Activated effector memory CD4-positive, alpha-beta T cell treated with Interleukin-2 at 50 U/mL for 16 hours (primary cell): ENCODE measurements around the gene ALKBH6.
"Not testable (repeated sequence)": the region's sequence is repeated elsewhere in the genome, so short reads cannot be mapped to it uniquely, and the experiment has no call there.

ENCODE experiments used
- DNase-seq: peaks from one replicate; pipeline ENCODE4 v3.0.0-alpha.2; 2020

Gene ALKBH6

GRCh38 chr19:36014012-36014924 lies at the start of gene ALKBH6:
Gene ALKBH6 (minus strand): TSS chr19:36014213. CDS start chr19:36013397, 816 bp downstream.
- peak; percentile 99 for DNase-seq

DNA sequence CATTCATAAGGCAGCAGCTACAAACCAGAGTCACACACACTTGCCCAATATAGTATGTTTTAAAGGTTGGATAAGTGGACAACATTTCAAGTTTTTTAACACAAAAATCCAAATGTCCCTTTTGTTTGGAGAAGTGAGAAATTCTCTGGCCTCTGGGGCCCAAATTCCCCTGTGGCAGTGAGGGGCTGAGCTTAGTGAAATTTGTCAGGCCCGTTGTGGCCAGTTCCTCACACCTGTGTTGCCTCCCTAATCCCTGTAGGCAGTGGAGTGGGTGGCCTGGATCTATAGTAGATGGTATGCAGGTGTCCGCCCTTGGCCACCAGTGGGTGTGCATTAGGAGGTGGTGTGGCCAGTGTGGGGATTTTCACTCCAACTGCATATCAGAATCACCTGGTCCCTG lies 47.4 kb upstream of the ALKBH6 start:
- DNase-seq: no peak

DNA sequence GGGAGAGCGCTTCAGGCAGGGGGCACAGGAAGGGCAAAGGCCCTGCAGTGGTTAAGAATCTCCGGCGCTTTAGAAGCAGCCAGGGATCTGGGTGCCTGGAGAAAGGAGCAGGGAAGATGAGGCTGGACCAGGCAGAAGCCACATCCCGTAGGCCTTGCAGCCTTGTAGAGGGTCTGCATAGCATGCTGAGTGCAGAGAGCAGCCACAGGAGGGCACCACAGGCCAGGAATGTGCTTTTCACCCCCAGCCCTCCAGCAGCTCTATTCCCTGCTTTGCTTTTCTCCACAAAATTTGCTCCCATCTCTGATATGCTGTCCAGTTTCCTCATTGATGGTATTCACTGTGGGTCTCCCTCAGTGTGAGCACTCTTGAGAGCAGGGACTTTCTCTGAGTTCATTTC lies 46.4 kb upstream of the ALKBH6 start:
- no peak for DNase-seq

- DNase-seq: no peak
Measured at GRCh38 chr19:36059180-36059910, 45.3 kb upstream of the ALKBH6 start.

DNA sequence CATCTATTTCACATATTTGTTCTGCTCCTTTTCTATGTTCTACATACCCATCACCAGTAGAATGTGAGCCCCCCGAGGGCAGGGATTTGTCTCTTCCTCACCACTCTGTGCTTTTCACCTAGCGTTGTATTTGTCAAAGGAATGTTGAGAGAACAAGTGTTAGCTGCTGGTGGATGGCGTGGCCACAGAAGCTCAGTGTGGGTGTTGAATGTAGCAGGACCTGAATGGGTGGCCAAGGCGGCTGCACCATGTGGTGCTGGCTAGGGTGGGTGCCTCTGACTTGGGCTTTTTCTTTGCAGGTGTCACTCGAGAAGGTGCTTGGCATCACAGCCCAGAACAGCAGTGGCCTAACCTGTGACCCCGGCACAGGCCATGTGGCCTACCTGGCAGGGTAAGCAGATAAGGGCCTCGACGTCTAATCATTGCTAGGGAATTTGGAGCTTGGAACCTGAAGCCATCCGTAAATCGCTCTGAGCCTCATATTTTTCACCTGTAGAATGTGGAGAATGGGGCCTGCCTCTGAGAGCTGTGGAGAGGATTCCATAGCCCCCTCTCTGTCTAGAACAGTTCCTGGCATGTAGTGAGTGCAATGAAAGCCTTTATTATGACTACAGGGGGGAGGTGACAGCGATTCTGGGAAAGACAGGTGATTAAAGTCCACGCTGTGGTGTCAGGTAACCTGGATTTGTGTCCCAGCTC lies 44.6 kb upstream of the ALKBH6 start:
- no peak for DNase-seq

DNA sequence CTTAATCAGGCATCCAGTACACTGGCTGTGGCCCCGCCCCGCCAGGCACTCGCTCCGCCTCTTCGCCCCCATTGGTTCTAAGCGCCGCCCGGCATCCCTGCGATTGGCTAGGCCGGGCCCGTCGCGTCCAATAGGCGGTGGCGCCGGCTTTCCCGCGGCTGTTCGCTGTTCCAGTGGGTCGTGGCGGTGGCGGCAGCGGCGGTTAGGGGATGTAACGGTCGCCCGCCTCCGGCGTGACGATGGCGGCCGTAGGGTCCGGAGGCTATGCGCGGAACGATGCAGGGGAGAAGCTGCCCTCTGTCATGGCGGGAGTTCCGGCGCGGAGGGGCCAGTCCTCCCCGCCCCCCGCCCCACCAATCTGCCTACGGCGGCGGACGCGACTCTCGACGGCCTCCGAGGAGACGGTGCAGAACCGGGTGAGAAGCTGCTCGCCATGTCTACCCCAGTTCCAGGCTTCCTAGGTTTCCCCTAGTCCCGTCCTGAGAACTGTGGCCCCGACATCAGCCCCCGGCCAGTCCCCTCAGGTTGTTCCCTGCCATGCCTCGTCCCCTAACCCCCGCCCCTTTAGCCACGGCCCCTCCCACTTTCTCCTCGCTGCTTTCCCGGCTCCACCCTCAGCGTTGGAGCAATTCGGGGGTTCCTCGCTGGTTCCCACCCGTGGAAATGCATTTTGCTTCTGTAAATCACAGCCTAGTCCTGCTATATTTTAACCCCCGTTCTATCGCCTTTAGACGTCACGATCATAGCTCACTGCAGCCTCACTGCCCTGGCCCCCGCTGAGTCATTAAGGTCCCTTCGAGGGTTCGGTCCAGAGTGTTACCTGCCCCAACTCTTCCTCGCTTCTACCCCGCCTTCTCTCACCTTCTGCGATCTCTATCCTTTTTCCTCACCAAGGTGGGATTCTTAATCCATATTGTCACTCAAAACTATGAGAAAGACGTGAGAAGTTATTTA lies 41.0 kb upstream of the ALKBH6 start, which contains the start of gene WDR62:
WDR62 (plus strand) TSS at position 165 of the 954 bp plus-strand sequence; CDS start at position 240, 75 bp downstream.
- DNase-seq: peak; percentile 90

- DNase-seq: peak; percentile 100
Measured at GRCh38 chr19:36054119-36054732, 40.2 kb upstream of the ALKBH6 start, which contains the start of gene THAP8. Gene THAP8 (minus strand): TSS chr19:36054285. CDS start chr19:36054217, 68 bp downstream.

DNA sequence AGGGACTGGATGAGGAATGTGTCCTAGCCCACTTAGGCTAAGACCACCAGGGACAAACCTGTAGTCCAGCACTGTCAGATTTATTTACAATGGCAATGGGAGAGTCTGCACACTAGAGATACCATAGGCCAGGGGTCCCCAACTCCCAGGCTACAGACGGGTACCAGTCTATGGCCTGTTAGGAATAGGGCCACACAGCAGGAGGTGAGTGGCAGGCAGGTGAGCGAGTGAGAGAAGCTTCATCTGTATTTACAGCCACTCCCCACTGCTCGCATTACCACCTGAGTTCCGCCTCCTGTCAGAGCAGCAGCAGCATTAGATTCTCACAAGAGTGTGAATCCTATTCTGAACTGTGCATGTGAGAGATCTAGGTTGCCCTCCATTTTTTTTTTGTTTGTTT lies 37.6 kb upstream of the ALKBH6 start:
- DNase-seq: no peak

DNA sequence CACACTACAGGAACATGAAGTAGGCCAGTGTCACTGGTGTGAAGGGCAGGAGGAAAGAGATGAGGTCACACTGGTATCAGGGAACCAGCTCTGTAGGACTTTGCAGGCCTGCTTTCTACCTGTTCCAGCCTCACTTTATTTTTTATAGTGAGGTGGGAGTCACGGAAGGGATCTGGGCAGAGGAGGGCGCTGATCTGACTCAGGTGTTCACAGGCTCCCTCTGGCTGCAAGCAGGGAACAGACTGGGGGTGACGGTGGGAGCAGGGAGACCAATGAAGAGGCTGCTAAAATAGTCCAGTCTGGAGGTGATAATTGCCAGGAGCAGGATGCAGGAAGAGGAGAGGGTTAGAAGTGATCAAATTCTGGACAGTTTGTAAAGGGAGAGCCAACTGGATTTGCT lies 37.2 kb upstream of the ALKBH6 start:
- DNase-seq: no peak

DNA sequence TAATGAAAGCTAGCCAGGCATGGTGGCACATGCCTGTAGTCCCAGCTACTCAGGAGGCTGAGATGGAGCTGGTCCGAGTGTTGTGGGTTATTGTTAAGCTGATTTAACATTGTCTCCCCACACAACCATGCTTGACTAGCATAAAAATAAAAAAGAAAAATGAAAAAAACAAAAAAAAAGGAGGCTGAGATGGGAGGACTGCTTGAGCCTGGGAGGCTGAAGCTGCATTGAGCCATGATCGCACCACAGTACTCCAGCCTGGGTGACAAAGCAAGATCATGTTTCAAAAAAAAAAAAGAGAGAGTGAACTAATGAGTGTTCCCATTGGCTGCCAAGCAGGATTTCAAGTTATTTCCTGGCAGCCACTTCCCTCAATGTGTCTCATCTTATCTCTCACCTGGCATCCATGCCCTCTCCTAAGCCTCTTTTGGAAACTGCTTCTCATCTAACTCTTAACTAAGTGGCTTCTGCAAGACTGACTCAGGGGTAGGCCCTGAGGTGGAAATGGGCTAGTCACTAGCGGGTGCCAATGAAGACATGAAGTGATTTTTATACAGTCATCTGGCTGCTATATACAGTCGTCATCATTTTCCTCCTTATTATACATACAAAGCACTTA lies 35.2 kb upstream of the ALKBH6 start:
- DNase-seq: no peak

GRCh38 chr19:36047835-36048234 lies 33.8 kb upstream of the ALKBH6 start:
- DNase-seq: no peak

- DNase-seq: no peak
Measured at GRCh38 chr19:36046443-36047050, 32.5 kb upstream of the ALKBH6 start.

DNA sequence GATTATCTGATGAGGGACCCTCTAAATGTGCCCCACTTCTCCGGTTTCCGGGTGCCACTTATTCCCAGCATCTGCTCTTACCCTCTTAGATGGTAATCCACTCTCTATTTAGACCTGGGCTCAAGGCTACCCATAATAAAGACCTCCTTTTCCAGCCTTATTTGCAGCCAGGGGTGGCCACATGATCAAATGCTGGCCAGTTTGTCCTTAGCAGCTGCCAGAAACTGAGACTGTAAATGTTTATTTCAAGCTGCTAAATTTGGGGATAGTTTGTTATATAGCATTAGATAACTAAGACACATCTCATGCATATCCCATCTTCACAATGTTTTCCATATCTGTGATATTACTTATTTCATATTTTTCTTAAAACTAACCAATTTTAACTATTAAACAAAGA lies 29.9 kb upstream of the ALKBH6 start:
- no peak for DNase-seq

DNA sequence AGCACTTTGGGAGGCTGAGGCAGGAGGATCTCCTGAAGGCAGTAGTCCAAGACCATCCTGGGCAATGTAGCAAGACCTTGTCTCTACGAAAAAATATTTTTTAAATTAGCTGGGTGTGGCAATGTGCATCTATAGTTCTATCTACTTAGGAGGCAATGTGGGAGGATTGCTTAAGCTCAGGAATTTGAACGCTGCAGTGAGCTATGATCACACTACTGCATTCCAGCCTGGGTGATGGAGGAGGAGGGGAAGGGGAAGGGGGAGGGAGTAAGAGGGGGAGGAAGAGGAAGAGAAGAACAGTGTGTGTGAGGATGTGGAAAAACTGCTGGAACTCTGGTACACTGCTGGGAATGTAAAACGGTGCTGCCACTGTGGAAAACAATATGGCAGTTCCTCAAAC lies 27.8 kb upstream of the ALKBH6 start:
- no peak for DNase-seq

DNA sequence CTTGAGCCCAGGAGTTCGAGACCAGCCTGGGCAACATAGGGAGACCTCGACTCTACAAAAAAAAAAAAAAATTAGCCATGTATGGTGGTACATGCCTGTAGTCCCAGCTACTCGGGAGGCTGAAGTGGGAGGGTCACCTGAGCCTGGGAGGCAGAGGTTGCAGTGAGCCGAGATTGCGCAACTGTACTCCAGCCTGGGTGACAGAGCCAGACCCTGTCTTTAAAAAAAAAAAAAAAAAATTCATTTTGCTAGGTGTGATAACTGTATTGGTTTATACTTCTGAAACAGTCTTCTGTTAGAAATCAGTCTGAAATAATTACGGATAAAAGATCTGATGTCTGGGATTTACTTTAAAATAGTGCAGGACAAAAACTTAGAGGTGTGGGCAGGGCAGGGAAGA lies 27.1 kb upstream of the ALKBH6 start:
- DNase-seq: not testable (repeated sequence)

- no peak for DNase-seq
Measured at GRCh38 chr19:36040495-36040894, 26.5 kb upstream of the ALKBH6 start.

DNA sequence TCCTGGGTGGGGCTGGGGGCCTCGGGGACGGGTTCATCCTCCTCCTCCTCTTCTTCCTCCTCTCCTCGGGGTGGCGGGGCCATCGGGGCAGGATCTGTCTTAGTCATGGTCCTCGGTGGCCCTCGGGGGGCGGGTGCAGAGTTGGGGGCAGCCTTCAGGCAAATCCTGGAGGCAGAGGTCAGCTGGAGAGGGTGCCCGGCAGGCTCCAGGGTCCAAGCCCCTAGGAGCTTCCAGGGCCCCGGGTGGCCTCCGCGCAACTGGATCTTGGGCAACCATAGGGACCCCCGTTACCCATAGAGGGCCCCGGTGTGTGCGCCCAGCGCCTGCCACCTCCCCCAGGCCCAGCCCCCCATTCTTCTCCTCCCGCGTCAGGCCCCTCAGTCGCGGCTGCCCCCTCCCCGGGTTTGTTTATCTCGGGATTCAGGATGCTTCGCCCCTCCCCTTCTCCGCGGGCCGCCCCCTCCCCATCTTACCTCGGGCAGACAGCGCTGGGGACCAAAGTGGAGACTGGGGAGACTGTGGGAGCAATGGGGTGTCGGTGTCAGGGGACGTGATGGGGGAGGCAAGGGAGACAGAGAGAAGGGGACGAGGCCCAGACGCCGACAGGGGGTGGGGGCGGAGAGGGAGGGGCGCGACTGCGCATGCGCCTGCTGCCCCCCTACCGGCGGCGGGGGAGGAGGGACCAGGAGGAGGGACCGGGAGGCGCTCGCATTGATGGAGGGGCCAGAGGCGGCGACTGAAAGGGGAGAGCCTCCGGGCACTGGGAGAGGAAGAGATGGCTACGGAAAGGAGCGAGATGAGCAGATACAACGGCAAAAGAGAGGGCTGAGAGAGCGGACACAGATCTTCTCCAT lies 18.5 kb upstream of the ALKBH6 start, which contains the start of gene CLIP3:
CLIP3 (minus strand) TSS at position 623 of the 854 bp plus-strand sequence; CDS start at position 107, 516 bp downstream.
- DNase-seq: no peak

DNA sequence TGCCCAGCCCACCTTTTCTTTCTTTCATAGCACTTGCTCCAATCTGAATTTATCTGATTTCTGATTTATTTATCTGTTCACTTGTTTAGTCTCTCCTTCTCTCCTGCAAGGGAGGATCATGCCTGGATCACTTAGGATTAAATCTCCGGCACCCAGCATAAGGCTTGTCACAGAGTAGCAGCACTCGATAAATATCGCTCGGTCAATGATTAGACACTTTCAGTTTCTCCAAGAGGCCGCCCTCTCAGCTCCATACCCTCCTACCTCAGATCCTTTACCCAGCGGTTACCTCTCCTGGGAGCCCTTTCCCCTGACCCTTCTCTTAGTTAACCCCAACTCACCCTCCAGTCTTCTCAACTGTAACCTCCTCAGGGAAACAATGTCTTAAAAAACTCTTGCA lies 17.3 kb upstream of the ALKBH6 start:
- DNase-seq: no peak
